ENCODE measurements around the gene MSRB3.
A peak's percentile ranks its signal among the peaks of the same experiment; 100 is the strongest.

Gene MSRB3

GRCh38 chr12:65266408-65266807 is 12.1 kb upstream of the MSRB3 start:
- Histone ChIP-seq H3K4me3 (ENCODE audit: low read depth, low read length) (no peak overlapping the region), H3K36me3 (replicated peaks) (no peaks in the 10 kb centered on the region), H3K27me3 (replicated peaks) (no peaks in the 10 kb centered on the region), H3K27ac (no peak overlapping the region)
- no peak for TF ChIP-seq CTCF (IDR thresholded peaks at IDR 0.05; ENCODE audit: low read depth, low read length, missing control alignments)
- in situ Hi-C loops (cut with HindIII; ENCODE audit: low pct_ligation_motif_present, low sequenced_read_pairs): no loop called here
- no peak for DNase-seq

- in situ Hi-C loops (cut with HindIII; ENCODE audit: low pct_ligation_motif_present, low sequenced_read_pairs): no loop called here
- H3K4me3 ChIP-seq (ENCODE audit: low read depth, low read length): no peak overlapping the region
- peak overlapping the region; percentile 49 for H3K27ac ChIP-seq
- no peaks in the 10 kb centered on the region for H3K27me3 ChIP-seq (replicated peaks)
- TF ChIP-seq CTCF (IDR thresholded peaks at IDR 0.05; ENCODE audit: low read depth, low read length, missing control alignments): no peak
- no peak for DNase-seq
- H3K36me3 ChIP-seq (replicated peaks): no peaks in the 10 kb centered on the region
Measured at GRCh38 chr12:65269603-65270002, 8.9 kb upstream of the MSRB3 start.

- Histone ChIP-seq H3K27me3 (replicated peaks) (no peaks in the 10 kb centered on the region), H3K4me3 (ENCODE audit: low read depth, low read length) (no peak overlapping the region), H3K27ac (no peak overlapping the region), H3K36me3 (replicated peaks) (no peaks in the 10 kb centered on the region)
- in situ Hi-C loops (cut with HindIII; ENCODE audit: low pct_ligation_motif_present, low sequenced_read_pairs): no loop called here
- DNase-seq: no peak
- no peak for TF ChIP-seq CTCF (IDR thresholded peaks at IDR 0.05; ENCODE audit: low read depth, low read length, missing control alignments)
Measured at GRCh38 chr12:65274602-65275272, 3.7 kb upstream of the MSRB3 start.

GRCh38 chr12:65275627-65276026 is 2.9 kb upstream of the MSRB3 start:
- no peak overlapping the region for H3K27ac ChIP-seq
- no peak for TF ChIP-seq CTCF (IDR thresholded peaks at IDR 0.05; ENCODE audit: low read depth, low read length, missing control alignments)

GRCh38 chr12:65276916-65277530 is 1.5 kb upstream of the MSRB3 start:
- Histone ChIP-seq H3K36me3 (replicated peaks) (no peaks in the 10 kb centered on the region), H3K4me3 (ENCODE audit: low read depth, low read length) (no peak overlapping the region), H3K27me3 (replicated peaks) (no peaks in the 10 kb centered on the region), H3K27ac (no peak overlapping the region)
- no peak for DNase-seq
- in situ Hi-C loops (cut with HindIII; ENCODE audit: low pct_ligation_motif_present, low sequenced_read_pairs): no loop called here
- TF ChIP-seq CTCF (IDR thresholded peaks at IDR 0.05; ENCODE audit: low read depth, low read length, missing control alignments): no peak

More at GRCh38 chr12:65275627-65276026, 2.9 kb upstream of the MSRB3 start:
- Histone ChIP-seq H3K36me3 (replicated peaks) (no peaks in the 10 kb centered on the region), H3K4me3 (ENCODE audit: low read depth, low read length) (no peak overlapping the region), H3K27me3 (replicated peaks) (no peaks in the 10 kb centered on the region)
- in situ Hi-C loops (cut with HindIII; ENCODE audit: low pct_ligation_motif_present, low sequenced_read_pairs): no loop called here
- DNase-seq: no peak

Measured in brain microvascular endothelial cell (primary cell).